Islet precursor cell (in vitro differentiated cells): ENCODE results near the gene KRTAP9-7.
A peak's percentile ranks its signal among the peaks of the same experiment; 100 is the strongest.

Source experiments
- DNase-seq: peaks from one replicate; pipeline ENCODE4 v3.0.0-alpha.2; 2018

Gene KRTAP9-7

DNA sequence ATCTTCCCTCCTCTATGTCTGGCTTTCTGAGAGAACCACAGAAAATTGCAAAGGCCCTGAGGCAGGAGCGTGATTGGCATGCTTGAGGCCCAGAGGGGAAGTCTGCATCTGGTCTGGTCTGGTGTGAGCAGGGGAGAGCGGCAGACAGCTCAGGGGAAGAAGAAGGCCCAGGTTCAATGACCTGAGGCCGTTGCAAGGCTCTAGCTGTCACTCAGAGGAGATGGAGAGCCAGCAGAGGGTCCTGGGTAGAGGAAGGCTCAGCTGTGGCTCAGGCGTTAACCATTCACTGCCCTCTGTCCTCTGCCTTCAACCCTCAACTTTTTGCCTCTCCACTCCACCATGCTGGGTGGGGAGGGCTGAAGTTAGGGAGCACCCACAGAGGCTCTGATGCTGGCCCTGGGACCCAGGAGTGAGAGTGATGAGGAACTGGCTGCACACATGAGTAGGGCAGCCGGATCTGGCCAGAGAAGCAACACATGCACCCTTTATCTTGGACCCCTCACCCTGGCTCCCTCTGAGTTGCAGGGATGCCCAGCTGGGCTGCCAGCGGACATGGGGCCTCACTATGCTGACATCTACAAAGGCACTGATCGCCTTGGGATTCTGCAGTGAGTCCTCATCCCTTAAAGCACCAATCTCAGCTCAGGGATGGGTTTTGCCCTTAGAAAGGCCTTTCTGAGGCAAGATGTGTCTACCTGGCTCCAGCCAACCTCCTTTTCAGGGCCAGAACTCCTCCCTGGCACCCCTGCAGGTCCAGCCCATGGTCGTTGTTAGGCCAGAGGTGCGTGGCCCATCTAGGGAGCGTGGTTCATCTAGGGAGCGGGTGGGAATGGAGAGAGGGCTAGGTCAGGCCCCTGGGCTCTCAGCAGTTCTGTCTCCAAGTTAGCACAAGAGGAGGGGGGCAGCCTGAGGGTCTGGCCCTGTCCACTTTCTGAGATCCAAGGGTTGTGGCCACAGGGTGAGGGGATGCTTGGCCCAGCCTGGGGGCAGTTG is 47.7 kb downstream of the KRTAP9-7 start:
- peak; percentile 90 for DNase-seq

DNA sequence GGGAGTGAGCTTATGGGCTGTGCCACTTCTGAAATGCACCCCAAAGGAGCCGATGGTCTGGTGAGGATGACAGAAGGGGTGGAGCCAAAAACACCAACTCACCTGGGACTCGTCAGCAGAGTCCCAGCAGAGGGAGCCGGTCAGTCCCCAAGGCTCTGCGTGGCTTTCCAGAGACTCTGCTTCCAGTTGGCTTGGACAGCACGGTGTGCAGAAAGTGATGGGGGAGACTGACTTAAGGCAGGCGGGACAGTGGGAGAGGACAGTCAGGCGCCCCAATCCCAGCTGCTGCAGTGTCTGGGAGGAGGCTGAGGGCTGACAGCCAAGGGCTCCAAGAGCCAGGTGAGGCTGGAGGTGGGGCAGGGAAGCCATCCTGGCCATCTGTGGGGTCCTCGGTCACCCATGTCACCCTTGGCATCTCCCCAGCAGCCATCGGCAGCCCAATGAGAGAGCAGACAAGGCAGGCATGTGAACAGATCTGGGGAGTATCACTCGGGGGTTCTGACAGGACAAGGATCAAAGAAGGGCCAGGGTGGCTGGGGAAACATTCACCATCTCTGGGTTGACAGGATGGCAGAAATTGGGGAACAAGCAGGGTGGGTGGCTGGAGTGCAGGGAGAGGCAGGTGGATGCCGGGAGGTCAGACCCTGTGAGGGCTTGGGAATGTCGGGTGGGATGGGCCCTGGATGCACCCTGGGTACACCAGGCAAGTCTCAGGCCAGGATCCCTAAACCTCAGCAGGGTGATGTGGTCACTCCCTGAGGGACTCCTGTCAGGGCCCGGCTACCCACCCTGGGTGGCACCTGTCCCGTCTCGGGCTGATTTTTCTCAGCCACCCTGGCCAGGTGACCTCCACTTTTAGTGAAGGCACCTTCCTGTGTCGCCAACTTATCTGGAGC is 48.9 kb downstream of the KRTAP9-7 start:
- DNase-seq, result peak; percentile 75

DNA sequence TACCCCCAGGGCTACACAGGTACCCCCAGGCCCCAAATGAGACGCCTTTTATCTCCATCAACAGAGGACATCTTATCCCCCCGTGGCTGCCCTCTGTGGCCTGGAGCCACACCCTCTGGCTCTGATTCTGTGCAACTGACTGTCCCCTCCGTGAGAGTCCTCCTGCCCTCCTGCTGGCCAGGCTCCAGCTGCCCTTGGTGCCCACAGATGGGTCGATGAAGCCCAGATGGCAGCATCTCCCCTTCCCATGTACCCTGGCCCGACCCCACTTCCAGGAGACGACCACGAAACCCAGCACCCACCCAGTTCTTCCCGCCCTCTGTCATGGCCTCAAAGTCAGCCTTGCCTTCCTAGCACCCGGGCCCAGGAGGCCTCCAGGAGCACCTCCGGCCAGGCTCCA is 49.6 kb downstream of the KRTAP9-7 start:
- peak; percentile 43 for DNase-seq

DNA sequence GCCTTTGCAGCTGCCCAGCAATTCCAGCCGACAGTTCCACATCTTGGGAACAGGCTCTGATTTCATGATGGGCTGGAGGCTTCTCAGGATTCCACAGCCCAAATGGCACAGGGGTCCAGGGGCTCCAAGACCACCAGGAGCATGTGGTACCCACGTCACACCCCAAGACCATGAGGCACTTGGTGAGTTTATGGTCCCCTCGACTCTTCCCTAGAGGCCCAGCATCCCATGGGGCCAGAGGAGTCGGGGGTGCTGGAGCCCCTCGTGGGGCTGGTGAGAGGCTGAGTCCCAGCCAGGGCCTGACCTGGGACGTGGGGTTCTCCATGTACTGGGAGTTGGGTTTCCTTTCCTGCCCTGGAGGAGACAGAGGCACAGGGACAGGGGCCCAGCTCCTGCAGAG is 50.1 kb downstream of the KRTAP9-7 start:
- peak; percentile 42 for DNase-seq
